Activated CD4-positive, CD25-positive, alpha-beta regulatory T cell treated with anti-CD3 and anti-CD28 coated beads, Interleukin-2, amount 50 U/mL, for 16 hours (primary cell): ENCODE data around the gene LILRA1.
"Not testable (repeated sequence)": the region's sequence is repeated elsewhere in the genome, so short reads cannot be mapped to it uniquely, and the experiment has no call there.

ENCODE experiments used
- DNase-seq: peaks from one replicate; pipeline ENCODE4 v3.0.0-alpha.2; 2020; ENCODE audit warnings: low read depth, low spot score

Gene LILRA1

DNA sequence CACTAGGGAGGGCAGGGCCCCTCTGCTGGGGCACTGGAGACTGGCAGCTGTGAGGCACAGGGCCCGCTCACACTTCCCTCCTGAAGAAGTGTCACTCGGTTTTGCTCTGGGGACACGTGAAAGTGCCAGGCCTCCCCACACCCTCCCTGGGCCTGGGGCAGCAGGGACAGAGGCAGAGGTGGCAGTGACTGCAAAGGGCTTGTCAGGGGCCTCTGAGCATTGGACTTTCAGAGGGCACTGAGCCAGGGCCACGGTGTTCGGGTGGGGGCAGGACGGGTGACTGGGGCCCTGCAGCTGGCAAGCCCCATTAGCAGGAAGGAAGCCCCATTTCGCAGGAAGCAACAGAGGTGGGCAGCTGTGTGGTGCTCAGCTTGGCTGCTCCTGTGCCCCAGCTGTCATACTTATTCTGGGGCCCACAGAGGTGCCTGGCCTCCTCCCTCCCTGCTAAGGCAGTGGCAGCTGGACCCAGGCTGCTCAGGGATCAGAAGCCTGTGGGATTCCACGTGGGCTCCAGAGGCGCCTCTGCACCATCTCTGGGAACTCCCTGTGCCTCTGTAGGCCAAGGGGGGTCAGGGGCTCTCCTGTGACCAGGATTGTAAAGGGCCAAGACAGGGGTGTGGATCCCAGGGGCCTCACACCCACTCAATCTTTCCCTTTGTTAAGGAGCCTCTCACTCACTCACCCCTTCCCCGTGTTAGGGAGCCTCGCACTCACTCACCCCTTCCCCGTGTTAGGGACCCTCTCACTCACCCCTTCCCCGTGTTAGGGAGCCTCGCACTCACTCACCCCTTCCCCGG is 31.7 kb downstream of the LILRA1 start:
- DNase-seq: not testable (repeated sequence)

DNA sequence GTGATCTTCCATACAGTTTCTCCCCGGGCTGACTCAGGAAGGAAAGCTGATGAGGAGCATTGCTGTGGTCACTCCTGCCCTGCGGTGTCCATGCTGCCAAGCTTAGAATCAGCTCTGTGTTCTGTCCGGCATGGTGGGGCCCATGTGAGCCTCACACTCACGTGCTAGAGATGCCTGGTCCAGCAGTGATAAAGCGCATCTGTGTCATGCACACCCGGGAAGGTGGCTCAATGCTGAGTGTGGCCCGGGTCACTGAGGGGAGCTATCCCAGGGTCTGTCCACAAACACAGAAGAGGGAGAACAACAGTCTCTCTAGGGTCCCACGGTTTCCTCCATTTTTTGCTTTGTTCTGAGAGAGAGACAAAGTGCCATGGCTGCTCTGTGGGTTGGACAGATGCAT is 33.3 kb downstream of the LILRA1 start:
- DNase-seq: no peak

DNA sequence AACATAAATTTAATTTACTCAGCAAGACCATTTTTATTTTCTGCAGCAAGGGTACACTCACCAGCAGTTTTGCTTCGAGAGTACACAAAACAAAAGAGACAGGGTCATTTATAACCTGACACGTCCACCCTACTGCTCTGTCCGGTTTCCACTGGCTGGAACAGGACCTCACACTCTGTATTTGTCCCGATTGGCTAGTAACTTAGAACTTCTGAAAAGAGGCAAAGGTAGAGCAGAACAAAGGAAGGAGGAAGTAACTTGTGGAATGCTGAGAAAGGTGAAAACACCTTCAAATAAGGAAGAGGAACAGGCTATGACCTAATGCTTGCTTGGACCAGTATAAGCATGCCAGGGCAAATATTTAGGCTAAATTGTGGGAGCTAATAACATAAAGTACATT is 34.5 kb downstream of the LILRA1 start:
- not testable (repeated sequence) for DNase-seq

DNA sequence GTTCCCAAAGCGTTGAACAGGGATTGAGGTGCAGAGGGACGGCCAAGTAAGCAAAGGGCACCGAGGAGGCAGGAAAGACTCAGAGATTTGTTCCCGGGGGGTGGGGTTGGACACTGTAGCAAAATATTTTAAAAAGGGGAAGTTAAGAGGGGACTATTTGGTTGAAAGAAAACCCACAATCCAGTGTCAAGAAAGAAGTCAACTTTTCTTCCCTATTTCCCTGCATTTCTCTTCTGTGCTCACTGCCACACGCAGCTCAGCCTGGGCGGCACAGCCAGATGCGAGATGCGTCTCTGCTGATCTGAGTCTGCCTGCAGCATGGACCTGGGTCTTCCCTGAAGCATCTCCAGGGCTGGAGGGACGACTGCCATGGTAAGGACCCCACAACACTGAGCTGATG is 36.8 kb downstream of the LILRA1 start, which contains the start of gene LILRB1:
Gene LILRB1, plus strand, starts transcription at position 223 of the 400 bp plus-strand sequence. CDS start 590 bp downstream, outside the sequence.
- not testable (repeated sequence) for DNase-seq

DNA sequence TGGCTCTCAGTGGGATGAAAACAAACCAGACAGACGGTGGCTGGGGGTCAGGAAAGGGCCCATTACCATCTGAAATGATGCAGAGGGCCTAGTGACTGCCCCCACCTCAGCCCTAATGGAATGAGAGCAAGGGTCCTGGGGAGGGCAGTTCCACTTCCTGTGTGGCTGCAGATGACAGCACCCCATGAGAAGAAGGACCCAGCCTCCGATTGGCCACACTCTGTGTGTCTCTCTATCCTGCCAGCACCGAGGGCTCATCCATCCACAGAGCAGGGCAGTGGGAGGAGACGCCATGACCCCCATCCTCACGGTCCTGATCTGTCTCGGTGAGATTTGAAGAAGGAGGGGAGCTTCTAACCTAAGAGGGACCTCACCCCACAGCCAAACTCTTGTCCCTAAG is 37.4 kb downstream of the LILRA1 start:
- DNase-seq: no peak

DNA sequence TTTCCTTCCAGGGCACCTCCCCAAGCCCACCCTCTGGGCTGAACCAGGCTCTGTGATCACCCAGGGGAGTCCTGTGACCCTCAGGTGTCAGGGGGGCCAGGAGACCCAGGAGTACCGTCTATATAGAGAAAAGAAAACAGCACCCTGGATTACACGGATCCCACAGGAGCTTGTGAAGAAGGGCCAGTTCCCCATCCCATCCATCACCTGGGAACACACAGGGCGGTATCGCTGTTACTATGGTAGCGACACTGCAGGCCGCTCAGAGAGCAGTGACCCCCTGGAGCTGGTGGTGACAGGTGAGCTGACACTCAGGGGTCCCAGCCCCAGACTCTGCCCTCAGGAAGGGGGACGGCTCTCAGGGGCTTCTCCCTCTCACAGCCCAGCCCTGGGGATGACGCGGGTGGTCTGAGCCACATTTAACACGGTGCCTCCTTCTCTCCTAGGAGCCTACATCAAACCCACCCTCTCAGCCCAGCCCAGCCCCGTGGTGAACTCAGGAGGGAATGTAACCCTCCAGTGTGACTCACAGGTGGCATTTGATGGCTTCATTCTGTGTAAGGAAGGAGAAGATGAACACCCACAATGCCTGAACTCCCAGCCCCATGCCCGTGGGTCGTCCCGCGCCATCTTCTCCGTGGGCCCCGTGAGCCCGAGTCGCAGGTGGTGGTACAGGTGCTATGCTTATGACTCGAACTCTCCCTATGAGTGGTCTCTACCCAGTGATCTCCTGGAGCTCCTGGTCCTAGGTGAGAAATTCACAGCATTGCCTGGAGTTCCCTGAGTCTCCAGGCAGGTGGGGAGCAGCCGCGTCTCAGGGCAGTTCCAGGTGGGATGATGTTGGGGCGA is 38.3 kb downstream of the LILRA1 start:
- not testable (repeated sequence) for DNase-seq

DNA sequence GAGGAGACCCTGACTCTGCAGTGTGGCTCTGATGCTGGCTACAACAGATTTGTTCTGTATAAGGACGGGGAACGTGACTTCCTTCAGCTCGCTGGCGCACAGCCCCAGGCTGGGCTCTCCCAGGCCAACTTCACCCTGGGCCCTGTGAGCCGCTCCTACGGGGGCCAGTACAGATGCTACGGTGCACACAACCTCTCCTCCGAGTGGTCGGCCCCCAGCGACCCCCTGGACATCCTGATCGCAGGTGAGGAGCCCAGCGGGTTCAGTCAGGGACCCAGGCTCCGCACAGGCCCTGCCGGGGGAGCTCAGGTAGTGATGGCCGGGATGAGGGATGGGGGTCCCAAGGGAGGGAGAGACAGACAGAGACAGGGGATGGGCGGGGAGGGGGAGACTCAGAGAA is 39.1 kb downstream of the LILRA1 start:
- DNase-seq: not testable (repeated sequence)

DNA sequence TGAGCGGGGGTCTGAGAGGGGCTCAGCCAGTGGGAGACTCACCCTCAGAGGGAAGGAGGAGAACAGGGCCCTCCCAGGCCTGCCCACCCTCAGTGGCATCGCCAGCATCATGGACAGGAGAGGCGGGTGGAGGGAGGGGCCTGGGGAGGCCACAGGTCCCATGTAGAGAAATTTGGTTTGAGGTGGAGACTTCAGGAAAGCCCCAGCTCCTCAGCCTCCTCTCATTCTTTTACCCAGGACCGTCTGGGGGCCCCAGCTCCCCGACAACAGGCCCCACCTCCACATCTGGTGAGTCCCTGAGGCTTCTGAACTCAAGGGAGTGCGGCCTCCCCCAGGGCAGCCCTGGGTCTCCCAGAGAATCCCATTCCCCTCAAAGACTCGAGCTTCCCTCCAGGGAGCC is 40.0 kb downstream of the LILRA1 start:
- no peak for DNase-seq

DNA sequence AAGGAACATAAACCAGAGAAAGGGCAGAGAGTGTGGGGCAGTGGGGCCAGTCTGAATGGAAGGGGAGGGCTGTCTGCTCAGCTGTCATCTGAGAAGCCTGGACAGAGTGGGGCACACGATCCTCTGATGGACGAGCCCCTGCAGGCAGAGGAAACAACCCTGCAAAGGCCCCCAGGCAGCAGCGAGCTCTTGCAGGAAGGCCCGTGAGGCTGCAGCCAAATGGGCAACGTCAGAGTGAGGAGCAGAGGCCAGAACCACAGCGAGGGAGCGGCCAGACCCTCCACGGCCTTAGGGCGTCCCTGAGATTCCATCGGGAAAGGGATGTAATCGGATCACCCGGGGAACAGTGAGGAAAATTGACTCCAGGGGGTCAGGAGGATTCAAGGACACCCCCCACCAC is 42.6 kb downstream of the LILRA1 start:
- not testable (repeated sequence) for DNase-seq

DNA sequence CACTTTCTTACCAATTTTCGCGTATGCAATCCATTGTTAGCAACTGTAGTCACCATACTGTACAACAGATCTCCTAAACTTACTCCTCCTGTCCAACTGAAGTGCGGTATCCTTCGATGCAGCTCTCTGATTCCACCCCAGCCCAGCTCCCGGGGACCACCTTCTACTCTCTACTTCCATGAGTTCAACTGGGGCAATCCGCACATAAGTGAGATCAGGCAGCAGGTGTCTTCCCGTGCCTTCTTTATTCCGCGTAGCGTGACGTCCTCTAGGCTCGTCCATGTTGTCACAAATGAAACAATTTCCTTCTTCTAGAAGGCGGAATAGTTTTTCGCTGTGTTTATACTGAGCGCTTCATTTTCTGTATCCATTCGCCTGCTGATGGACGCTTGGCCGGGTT is 45.3 kb downstream of the LILRA1 start:
- DNase-seq: no peak

DNA sequence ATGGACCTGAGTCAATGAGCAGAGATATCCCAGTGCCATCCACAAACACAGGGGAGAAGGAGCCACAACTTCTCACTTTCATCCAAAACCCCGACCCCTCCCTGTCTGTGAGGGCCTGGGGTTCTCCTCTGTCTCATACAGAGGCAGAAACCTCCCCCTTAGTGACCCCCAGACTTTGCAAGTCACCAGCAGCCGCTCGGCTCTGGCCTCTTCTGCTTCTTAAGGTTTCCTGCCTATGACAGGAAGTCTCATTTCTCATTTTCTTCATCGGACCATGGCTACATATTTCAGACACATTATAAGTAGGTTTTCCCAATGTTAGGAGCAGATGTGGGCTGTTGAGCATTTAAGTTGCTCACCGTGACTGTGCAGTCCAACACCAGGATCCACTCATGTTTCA is 49.5 kb downstream of the LILRA1 start:
- DNase-seq: not testable (repeated sequence)

DNA sequence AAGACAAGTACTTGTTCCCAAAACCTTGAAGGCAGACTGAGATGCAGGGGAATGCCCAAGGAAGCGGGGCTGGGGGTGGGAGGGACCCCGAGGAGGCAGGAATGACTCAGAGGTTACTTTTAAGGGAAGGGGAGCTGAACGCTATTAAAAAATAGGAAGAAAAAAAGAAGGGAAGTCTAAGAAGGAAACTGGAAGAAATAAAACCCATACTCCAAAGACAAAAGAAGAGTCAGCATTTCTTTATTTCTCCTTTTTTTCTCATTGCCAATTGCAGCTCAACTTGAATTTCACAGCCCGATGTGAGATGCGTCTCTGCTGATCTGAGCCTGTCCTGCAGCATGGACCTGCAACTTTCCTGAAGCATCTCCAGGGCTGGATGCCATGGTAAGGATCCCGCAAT is 50.2 kb downstream of the LILRA1 start:
- DNase-seq: not testable (repeated sequence)

DNA sequence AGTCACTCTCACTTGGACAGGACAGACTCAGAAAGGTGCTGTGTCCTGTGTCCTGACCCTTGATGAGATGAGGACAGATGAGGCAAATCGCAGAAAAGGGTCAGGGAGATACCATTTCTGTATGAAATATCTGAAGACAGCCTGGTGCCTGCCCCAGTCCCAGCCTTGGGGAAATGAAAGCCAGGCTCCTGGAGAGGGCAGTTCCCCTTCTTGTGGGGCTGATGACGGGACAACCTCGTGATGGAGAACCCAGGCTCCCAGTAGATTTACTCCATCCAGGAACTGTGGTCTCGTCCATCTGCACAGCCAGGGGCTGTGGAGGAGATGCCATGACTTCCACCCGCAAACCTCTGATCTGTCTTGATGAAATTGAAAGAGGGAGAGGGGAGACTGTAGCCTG is 50.6 kb downstream of the LILRA1 start:
- no peak for DNase-seq

DNA sequence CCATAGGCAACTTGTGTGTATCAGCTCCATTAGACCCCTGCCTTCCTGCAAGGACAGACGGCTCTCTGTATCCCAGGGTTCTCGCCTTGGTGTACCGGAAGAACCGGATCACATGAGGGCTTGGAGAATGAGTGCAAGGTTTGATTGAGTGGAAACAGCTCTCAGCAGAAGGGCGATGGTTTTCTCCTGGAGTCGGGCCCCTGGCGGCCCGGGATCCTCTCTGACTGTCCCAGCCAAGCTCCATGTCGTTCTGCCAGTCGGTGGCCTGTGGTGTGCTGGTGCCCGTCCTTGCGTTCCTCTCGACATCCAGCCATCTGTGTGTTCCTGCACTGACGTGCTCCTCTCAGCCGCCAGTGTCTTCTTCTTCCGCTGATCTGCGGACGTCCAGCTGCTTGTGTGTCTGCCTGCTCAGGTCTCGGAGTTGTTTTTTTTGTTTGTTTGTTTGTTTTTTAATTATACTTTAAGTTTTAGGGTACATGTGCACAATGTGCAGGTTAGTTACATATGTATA is 53.0 kb downstream of the LILRA1 start:
- no peak for DNase-seq

DNA sequence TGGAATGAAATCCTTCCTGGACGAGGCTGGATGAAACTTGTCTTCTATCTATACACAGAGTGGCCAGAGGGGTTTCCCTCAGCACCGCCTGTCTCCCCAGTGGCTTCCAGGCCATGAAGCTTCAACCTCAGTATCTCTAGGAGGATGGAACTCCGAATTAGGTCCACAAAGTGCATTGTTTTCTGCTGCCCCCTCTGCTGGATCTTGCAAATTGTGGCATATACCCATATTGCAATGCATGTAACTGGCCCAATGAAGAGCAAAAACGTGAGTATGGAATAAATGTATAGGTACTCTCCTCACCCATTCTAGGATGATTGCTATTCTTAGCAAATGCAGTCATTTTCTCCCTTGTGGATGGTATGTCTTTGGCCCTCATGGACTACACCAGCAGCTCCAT is 54.7 kb downstream of the LILRA1 start:
- DNase-seq: no peak

DNA sequence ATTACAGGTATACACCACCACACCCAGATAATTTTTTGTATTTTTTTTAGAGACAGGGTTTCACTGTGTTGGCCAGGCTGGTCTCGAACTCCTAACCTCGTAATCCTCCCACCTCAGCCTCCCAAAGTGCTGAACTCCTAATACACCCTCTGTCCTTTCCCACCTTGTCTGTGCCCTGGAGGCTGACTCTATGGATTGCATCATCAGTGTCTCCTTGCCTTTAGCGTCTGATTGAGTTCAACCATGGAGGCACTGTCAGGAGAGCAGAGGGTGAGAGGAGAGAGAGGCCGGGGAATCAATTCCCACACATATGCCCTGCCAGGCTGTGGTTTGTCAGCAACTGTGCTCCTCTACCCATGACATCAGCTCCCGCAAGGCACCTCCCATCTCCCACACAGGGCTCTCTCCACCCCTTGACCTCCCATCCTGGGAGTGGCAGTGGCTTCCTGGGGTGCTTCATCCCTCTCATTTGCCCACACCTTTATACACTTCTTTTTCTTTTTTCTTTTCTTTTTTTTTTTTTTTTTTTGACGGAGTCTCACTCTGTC is 56.8 kb downstream of the LILRA1 start:
- DNase-seq: no peak
